Stimulated activated CD4-positive, alpha-beta T cell treated with anti-CD3 and anti-CD28 coated beads, Interleukin-4, amount 100 ng/mL, for 48 hours (primary cell): Measurements from ENCODE around the gene CTBP2.

Experiments used
- DNase-seq, 2 donors: peaks; one replicate each; pipeline ENCODE4 v3.0.0-alpha.2; 2020; ENCODE audit warnings: low read depth in 2 of 2

CTBP2 gene

DNA sequence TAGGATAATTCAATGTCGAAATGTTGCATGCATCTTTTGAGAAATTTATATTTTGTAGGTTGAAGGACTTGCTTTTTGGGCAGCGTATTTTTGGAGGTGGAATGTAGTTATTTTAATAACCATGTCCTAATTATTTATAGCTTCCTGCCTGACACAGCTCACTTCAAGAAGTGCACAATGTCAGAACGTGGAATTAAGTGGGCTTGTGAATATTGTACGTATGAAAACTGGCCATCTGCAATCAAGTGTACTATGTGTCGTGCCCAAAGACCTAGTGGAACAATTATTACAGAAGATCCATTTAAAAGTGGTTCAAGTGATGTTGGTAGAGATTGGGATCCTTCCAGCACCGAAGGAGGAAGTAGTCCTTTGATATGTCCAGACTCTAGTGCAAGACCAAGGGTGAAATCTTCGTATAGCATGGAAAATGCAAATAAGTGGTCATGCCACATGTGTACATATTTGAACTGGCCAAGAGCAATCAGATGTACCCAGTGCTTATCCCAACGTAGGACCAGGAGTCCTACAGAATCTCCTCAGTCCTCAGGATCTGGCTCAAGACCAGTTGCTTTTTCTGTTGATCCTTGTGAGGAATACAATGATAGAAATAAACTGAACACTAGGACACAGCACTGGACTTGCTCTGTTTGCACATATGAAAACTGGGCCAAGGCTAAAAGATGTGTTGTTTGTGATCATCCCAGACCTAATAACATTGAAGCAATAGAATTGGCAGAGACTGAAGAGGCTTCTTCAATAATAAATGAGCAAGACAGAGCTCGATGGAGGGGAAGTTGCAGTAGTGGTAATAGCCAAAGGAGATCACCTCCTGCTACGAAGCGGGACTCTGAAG lies 217.8 kb downstream of the CTBP2 start:
- no peak for DNase-seq

DNA sequence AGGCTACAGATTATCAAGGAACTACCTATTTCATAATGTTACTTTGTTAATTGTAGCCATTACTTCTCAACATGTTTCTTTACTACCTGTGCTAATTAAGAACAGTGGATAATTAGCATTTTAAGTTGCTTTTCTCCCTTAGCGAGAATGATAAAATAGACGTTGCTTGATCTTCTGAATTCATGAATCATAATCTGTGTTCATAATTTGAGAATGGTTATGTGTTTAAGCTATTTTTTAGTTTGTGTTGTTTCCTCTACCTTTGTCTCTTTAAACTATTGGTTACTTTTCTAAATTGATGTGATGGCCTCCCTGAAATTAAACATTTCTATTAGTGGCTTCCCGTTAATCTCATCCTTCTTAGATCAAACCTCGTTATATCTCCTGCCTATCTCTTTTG lies 218.5 kb downstream of the CTBP2 start, which contains the start of gene ZRANB1:
Gene ZRANB1, plus strand, starts transcription at position 301 of the 400 bp plus-strand sequence. CDS start 371 bp downstream, outside the sequence.
- DNase-seq, result no peak

DNA sequence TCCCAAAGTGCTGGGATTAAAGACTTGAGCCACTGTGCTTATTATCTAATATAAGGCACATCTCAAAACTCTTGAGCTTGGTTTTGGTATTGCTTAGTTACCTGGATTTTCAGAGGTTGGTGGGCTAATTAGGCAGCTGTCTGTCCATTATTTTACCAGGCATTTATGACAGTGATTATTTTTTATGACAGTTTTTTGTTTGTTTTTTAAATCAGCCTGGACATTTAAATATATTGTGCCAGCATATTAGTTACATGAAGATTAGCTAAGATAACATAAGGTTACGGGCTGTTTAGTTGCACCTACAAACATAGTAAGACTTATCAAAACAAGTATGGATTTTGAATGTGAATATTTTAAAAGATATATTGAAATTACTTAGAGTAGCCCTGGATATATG lies 221.1 kb downstream of the CTBP2 start:
- DNase-seq, result no peak

DNA sequence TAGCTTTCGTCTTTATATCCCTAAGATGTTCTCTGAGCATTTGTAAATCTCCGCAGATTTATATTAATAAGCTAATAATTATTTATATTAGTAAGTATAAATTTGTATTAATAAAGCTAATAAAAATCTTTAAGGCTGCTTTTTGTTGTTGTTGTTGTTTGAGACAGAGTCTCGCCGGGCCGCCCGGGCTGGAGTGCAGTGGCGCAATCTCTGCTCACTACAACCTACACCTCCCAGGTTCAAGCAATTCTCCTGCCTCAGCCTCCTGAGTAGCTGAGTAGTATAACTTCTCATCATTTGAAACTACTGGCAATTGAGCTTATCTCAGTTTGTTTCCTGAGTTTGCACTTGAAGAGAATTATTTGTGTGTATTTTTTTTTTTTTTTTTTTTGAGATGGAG lies 223.6 kb downstream of the CTBP2 start:
- no peak for DNase-seq

DNA sequence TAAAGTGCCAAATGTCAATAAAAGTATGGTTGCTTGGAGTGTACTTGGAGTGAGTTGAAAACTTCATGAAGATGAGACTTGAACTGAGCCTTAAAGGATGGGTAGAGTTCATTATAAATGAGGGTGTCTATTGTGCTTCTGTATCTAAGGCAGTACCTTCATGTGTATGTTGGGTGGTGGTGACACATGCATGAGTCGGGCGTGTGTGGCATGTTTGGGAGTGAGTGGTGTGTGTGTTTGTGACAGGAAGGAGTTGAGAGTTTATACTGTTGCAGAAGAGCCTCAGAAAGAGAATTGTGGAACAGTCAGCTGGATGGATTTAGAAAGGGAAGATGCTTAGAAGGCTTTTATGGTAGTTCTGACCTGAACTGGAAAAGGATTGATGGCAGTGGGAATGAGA lies 224.4 kb downstream of the CTBP2 start:
- DNase-seq, result no peak
